Stimulated activated CD4-positive, alpha-beta T cell treated with anti-CD3 and anti-CD28 coated beads, Interleukin-1b, Interleukin-23, amount 100 ng/mL, for 48 hours (primary cell): Measurements from ENCODE around the gene KIF1A.

Source experiments
- DNase-seq: peaks from one replicate; pipeline ENCODE4 v3.0.0-alpha.2; 2020

KIF1A gene

GRCh38 chr2:240732911-240733622, 87.0 kb downstream of the KIF1A start:
- no peak for DNase-seq

- DNase-seq: no peak
These were observed 87.8 kb downstream of the KIF1A start for GRCh38 chr2:240732184-240732583.

- no peak for DNase-seq
These were observed 88.9 kb downstream of the KIF1A start for GRCh38 chr2:240731178-240731545.

GRCh38 chr2:240730501-240731177, 89.4 kb downstream of the KIF1A start:
- no peak for DNase-seq

DNA sequence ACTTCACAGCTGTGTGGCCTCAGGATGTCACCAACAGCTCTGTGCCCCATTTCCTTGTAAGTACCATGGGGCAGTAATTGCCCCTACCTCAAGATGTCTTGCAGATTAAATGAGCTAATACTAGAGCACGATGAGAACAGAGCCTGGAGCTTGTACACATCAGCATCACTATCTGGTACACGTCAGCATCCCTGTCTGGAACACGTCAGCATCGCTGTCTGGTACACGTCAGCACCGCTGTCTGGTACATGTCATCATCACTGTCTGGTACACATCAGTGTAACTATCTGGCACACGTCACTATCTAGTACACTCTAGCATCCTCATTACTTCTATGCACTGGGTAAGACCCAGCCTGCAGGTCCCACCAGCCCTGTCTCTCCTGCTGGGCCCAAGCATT, 91.2 kb downstream of the KIF1A start:
- no peak for DNase-seq

DNA sequence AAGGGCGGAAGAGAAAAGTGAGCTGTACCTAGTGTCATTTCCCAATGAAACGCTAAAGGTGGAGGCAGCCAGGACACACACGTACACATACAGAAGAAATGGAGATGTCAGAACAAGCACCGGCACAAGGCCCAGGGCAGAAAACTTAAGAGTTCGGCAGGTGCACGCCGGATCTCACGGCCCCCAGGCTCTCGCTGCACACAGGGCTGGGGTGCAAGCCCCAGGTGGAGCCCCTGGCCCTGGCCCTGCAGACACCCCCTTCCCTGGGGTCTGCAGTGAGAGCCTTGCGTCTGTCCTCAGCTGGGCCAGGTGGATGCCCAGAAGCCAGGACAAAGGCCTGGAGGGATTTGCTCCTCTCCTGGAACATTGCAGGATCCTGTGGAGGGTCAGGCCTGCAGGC, 91.7 kb downstream of the KIF1A start:
- no peak for DNase-seq

- no peak for DNase-seq
These were observed 92.1 kb downstream of the KIF1A start for GRCh38 chr2:240727913-240728312.

- DNase-seq: no peak
These were observed 92.6 kb downstream of the KIF1A start for GRCh38 chr2:240727439-240727838.

GRCh38 chr2:240726876-240727275, 93.1 kb downstream of the KIF1A start:
- DNase-seq: no peak

GRCh38 chr2:240725671-240726070, 94.3 kb downstream of the KIF1A start:
- DNase-seq: no peak

GRCh38 chr2:240725266-240725665, 94.8 kb downstream of the KIF1A start:
- DNase-seq: no peak

- no peak for DNase-seq
These were observed 95.6 kb downstream of the KIF1A start for GRCh38 chr2:240724431-240724830.

- DNase-seq: no peak
These were observed 96.2 kb downstream of the KIF1A start for GRCh38 chr2:240723851-240724250.

- DNase-seq: no peak
These were observed 97.0 kb downstream of the KIF1A start for GRCh38 chr2:240722796-240723735.

DNA sequence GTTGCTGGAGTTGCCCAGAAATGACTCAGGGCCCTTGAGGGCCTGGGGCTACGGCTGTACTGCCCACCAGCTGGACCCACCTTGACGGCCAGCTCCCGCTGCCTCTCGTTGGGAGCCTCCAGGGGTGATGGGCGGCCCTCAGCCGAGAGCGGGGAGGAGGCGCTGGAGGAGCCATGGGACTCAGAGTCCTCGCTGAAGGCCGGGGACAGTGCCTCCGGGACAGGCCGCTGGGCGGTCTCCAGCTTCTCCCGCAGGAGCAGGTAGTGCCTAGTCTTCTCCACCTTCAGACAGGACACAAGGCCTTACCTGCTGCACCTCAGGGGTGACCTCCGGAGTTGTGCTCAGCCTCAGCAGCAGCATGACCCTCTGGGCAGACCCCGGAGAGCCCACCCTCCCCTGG, 97.6 kb downstream of the KIF1A start:
- no peak for DNase-seq

- no peak for DNase-seq
These were observed 98.3 kb downstream of the KIF1A start for GRCh38 chr2:240721596-240722180.

DNA sequence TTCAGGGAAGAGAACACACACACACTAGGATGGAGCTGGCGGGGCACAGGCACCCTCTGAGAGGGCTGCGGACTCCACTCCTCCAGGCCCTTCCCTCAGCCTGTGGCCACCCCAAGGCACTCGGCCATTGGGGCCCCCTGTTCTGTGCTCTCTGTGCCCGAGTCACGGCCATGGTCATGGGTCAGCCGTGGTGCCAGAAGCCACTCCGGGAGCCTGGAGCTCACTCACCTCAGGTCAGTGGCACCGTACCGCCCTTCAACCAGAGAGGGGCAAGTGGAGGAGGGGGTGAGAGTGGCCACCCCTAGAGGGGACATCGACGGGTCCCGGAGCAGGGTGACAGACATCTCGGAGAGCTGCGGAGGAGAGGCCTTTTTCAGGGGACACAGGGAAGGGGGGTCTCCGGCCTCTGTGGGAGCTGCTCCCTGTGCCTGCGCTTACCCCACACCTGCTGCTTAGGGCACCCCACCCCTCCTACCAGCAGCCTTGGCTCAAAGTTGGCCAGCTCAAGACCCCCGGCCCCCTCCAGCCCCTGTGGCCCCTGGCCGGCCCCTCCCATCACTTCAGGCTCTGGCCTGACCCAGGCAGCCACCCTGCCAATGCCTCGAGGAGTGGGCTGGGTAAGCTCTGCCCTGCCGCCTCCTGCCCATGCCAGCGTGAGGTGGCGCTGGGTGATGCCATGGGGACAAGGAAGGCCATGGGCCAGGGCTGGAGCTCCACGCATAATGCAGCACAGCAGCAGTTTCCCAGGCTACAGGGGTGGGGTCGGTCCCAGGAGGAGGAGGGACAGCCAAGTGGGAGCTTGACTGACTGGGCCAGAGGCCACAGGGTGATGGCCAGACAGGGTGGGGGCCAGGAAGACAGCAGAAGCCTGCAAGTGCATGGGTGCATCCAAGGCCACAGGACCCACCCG, 99.1 kb downstream of the KIF1A start:
- no peak for DNase-seq

GRCh38 chr2:240719676-240720545, 100.1 kb downstream of the KIF1A start:
- no peak for DNase-seq

GRCh38 chr2:240718896-240719490, 101.0 kb downstream of the KIF1A start:
- no peak for DNase-seq

DNA sequence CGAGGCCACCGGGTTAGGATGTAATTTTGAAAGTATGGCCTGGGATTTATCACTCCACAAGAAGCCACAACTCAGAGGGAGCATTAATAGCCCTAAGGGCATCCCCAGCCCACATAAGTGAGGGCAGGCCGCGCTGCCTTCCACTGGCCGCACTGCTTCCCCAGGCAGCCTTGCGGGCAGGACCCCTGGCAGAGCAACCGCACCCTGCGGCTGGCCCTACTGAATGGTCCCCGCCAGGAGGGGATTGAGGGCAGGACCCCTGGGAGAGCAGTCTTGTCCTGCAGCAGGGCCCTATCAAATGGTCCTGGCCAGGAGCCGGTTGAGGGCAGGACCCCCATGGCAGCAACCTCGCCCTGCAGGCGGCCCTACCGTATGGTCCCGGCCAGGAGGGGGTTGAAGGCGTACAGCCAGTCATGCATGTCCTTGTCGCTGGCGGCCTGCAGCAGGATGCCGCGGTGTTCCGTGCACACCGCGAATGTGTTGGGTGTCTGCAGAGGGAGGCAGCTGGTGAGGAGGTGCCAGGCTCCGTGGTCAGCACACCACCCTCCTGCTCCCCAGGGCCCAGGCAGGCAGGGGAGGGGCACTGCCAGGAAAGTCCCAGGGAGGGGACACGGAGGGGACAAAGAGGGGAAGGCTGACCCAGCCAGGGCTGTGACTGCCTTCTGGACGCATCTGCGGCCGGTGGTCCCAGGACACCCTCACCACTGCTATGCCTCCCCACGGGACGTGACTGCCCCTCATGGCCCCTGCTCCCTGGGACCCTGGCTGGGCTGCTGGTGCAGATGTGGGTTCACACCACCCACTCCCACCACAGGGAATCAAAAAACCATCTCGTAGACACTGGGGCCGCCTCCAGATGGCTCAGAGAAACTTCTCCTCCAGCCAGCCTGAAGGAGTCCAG, 102.1 kb downstream of the KIF1A start:
- no peak for DNase-seq
